ENCODE results near the gene PTGDS.
A peak's percentile ranks its signal among the peaks of the same experiment; 100 is the strongest.

The PTGDS gene

DNA sequence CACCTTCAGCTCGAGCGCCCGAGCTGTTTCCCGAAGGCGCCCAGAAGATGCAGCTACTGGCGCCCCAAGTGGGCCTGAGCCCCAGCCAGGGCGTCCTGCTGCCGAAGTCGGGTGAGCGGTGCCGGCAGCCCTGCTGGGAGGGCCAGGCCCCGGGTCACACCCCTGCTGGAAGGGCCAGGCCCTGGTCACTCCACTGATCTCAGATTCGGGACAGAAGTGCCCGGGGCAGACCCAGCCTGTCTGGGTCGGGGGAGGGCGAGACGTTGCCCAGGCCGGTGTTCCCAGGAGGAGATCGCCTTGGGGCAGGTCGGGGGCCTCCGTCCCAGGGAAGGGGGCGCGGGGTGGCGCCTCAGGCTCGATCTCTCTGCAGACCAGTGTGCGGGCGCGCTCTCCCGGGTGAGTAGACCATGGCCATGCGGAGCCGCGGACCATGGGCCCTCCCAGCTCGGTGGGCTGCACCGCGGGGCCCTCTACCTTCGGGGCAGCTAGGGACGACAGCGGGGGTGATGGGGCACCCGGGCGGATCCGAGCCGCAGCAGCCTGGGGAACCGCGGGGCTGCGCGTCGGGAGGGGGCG, 7.8 kb downstream of the PTGDS start:
- DNase-seq (ENCODE audit: low read depth) = no peak
- TF ChIP-seq, protein P1, sequence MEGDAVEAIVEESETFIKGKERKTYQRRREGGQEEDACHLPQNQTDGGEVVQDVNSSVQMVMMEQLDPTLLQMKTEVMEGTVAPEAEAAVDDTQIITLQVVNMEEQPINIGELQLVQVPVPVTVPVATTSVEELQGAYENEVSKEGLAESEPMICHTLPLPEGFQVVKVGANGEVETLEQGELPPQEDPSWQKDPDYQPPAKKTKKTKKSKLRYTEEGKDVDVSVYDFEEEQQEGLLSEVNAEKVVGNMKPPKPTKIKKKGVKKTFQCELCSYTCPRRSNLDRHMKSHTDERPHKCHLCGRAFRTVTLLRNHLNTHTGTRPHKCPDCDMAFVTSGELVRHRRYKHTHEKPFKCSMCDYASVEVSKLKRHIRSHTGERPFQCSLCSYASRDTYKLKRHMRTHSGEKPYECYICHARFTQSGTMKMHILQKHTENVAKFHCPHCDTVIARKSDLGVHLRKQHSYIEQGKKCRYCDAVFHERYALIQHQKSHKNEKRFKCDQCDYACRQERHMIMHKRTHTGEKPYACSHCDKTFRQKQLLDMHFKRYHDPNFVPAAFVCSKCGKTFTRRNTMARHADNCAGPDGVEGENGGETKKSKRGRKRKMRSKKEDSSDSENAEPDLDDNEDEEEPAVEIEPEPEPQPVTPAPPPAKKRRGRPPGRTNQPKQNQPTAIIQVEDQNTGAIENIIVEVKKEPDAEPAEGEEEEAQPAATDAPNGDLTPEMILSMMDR (conservative IDR thresholded peaks at IDR 0.05; ENCODE audit: low read depth, low read length) = no peak
- H3K4me3 ChIP-seq (ENCODE audit: low read length) = no peak overlapping the region

DNA sequence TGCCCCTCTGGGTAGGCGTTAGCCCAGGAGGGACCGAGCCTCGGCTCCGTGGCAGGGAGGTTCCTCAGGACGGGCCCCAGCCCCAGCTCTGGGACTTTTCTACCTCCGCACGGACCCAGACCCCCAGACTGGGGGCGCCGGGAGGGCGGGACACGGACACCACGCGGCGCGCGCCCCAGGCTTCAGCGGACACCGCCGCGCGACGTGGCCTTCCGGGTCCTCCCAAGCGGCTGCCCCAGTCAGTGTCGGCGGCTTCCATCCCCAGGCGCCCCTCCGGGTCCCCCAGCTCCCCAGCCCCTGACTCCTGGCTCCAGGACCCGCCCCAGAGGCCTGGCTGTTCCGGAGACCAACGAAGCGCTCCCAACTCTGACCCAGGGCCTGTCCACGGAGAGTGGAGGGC, 8.5 kb downstream of the PTGDS start:
- no peak overlapping the region for H3K4me3 ChIP-seq (ENCODE audit: low read length)
- DNase-seq (ENCODE audit: low read depth) = no peak
- TF ChIP-seq, protein P1 (conservative IDR thresholded peaks at IDR 0.05; ENCODE audit: low read depth, low read length) = no peak

DNA sequence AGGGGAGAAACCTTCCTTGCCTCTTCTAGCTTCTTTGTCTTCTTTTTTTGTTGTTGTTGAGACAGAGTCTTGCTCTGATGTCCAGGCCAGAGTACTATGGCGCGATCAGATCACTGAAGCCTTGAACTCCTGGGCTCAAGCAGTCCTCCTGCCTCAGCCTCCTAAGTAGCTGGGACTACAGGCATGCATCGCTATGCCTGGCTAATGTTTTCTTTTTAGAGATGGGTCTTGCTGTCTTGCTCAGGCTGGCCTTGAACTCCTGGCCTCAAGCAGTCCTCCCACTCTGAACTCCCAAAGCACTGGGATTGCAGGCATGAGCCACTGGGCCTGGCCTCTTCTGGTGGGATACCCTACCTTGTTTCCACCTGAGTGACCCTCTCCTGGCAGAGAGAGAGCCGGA, 11.6 kb downstream of the PTGDS start:
- no peak overlapping the region for H3K4me3 ChIP-seq (ENCODE audit: low read length)
- TF ChIP-seq, protein P1 (conservative IDR thresholded peaks at IDR 0.05; ENCODE audit: low read depth, low read length) = no peak
- no peak for DNase-seq (ENCODE audit: low read depth)

DNA sequence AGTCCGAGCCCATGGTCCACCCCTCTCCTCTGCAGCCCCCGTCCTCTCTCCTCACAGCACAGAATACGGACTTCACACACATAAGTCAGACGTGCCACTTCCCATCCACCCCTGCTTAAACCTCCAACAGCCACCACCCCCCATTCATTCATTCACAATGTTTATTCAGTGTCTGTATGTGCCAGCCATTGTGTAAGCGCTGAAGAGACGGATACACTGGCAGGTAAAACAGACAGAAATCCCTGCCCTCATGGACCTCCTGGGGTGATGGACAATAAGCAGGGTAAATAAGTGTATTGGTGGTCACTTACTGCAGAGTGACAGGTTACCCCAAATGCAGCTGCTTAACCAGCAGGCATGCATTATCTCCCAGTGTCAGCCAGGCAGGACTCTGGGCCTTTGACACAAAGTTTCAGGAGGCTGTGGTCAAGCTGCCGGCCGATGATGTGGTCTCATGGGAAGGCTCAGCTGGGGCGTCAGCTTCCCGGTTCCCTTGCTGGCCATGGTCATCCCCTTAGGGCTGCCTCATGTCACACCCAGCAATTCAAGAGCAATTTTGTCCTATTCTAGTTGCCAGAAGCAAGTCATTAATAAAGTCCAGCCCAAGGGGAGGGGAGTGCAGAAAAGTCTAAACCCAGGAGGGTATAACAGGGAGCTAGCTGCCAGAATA, 13.1 kb downstream of the PTGDS start:
- H3K4me3 ChIP-seq (ENCODE audit: low read length) = no peak overlapping the region
- TF ChIP-seq, protein P1 (conservative IDR thresholded peaks at IDR 0.05; ENCODE audit: low read depth, low read length) = no peak
- DNase-seq (ENCODE audit: low read depth) = no peak

DNA sequence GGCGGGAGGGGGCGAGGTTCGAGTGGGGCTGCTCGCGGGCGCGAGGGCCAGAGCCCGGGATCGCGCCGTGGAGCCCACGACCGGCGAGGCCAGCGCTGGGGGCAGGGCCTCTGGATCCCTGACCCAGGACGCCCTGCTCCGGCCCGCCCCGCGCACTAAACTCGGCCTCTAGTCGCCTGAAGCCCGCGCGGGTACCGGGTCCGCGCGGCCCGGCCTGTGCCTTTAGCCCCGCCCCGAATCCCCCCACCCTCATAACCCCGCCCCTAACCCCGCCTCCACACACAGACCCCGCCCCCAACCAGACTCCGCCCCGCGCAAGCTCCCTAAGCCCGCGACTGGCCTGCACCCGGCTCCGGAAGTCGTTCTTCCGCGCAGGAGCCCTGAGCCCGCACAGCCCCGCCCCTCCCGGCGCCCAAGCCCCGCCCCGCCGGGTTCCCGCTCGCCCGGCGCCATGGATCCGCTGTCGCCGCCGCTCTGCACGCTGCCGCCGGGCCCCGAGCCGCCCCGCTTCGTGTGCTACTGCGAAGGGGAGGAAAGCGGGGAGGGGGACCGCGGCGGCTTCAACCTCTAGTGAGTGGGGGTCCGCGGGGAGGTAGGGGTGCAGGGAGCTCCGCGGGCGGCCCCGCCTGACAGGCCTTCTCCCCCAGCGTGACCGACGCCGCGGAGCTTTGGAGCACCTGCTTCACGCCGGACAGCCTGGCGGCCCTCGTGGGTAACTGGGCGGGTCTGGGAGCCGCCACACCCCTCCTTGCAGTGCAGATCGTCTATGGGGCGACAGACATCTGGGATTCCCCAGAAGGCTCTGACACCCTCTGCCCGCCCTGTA, 14.9 kb downstream of the PTGDS start, which contains the start of gene PAXX:
TSS of gene PAXX (plus strand) at position 430 of the 826 bp plus-strand sequence. CDS start at position 452, 22 bp downstream.
- TF ChIP-seq, protein P1 (conservative IDR thresholded peaks at IDR 0.05; ENCODE audit: low read depth, low read length) = no peak
- peak within 1 kb of the TSS; percentile 60 for H3K4me3 ChIP-seq (ENCODE audit: low read length)
- peak; percentile 59 for DNase-seq (ENCODE audit: low read depth)

DNA sequence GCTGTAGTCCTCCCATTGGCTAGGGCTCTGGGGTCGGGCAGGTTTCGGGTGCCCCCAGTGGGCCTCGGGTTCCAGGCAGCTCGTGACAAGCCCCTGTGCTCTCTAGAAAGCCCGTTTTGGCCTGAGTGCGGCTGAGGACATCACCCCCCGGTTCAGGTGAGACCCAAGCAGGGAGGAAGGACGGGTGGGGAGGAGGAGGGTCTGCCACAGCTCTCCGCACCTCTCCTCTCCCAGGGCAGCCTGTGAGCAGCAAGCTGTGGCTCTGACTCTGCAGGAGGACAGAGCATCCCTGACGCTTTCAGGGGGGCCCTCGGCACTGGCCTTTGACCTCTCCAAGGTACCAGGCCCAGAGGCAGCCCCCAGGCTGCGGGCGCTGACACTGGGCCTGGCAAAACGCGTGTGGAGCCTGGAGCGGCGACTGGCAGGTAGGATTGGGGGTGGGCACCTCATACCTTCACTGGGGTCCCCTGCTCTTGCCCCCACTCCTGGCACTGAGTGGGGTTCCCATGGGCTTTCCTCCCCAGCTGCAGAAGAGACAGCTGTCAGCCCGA, 15.6 kb downstream of the PTGDS start:
- DNase-seq (ENCODE audit: low read depth) = no peak
- TF ChIP-seq, protein P1 (conservative IDR thresholded peaks at IDR 0.05; ENCODE audit: low read depth, low read length) = no peak
- peak overlapping the region; percentile 60 for H3K4me3 ChIP-seq (ENCODE audit: low read length)

Data from retinal pigment epithelial cell (primary cell).